HUDEP-2 (cell line): ENCODE data around the gene C9.
"Not testable (repeated sequence)": the region's sequence is repeated elsewhere in the genome, so short reads cannot be mapped to it uniquely, and the experiment has no call there.

ENCODE experiments used
- DNase-seq, 76 experiments: peaks; one replicate each; lab custom pipeline; 2025; ENCODE audit not compliant: unreplicated experiment in 76 of 76; lab: John Stamatoyannopoulos, UW

C9 gene

GRCh38 chr5:39364367-39364766, at the start of gene C9:
Gene C9 (minus strand): TSS chr5:39364495. CDS start chr5:39364464, 31 bp downstream.
- no peak for DNase-seq

- no peak for DNase-seq
These were observed 49.5 kb upstream of the C9 start for GRCh38 chr5:39413771-39414170.

GRCh38 chr5:39412721-39413394, 48.6 kb upstream of the C9 start:
- DNase-seq: no peak

- DNase-seq: no peak
These were observed 47.7 kb upstream of the C9 start for GRCh38 chr5:39411985-39412384.

GRCh38 chr5:39411061-39411460, 46.8 kb upstream of the C9 start:
- DNase-seq: no peak

- no peak for DNase-seq
These were observed 44.7 kb upstream of the C9 start for GRCh38 chr5:39409033-39409432.

GRCh38 chr5:39405083-39405843, 41.0 kb upstream of the C9 start:
- no peak for DNase-seq

- DNase-seq: not testable (repeated sequence)
These were observed 39.5 kb upstream of the C9 start for GRCh38 chr5:39403761-39404160.

GRCh38 chr5:39402140-39402539, 37.8 kb upstream of the C9 start:
- DNase-seq: not testable (repeated sequence)

GRCh38 chr5:39400713-39401578, 36.7 kb upstream of the C9 start:
- no peak for DNase-seq

GRCh38 chr5:39399135-39400036, 35.1 kb upstream of the C9 start:
- no peak for DNase-seq

- DNase-seq: no peak
These were observed 32.5 kb upstream of the C9 start for GRCh38 chr5:39396843-39397242.

- DNase-seq: no peak
These were observed 31.2 kb upstream of the C9 start for GRCh38 chr5:39395521-39395920.

- DNase-seq: no peak
These were observed 30.7 kb upstream of the C9 start for GRCh38 chr5:39394946-39395345.

GRCh38 chr5:39390945-39391344, 26.6 kb upstream of the C9 start:
- no peak for DNase-seq

GRCh38 chr5:39387293-39387692, 23.0 kb upstream of the C9 start:
- DNase-seq: no peak

GRCh38 chr5:39384271-39384670, 20.0 kb upstream of the C9 start:
- DNase-seq: no peak

GRCh38 chr5:39381376-39381775, 17.1 kb upstream of the C9 start:
- no peak for DNase-seq

GRCh38 chr5:39379693-39380092, 15.4 kb upstream of the C9 start:
- DNase-seq: no peak

GRCh38 chr5:39377613-39378012, 13.3 kb upstream of the C9 start:
- DNase-seq: no peak
